ENCODE data around the gene MPI. TPM values are rescaled to one million over a fixed set of nuclear protein-coding genes. Genes with fewer than 3 reads are reported as not detected.

MPI gene
- total and polyA plus RNA-seq, 2 experiments from 2014 or later = 106 to 285 TPM

DNA sequence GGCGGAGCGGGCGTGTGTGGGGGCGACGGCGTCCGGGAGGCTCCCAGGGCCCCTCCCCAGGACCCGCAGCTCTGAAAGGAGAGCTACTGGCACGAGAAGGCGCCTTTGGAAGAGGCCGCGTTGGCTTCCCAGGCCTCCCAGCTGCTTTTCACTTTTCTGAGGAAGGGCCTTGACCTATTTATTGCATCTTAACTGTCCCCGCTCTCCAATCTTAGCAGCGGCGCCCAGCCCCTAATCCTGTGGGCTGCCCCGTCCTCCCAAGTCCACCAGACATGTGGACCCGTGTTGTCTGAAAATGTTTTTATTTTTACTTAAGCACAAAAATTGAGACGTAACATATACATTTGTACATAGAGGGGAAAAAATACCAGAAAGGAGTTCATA lies 46.4 kb upstream of the MPI start:
- Histone ChIP-seq H3K36me3 (peaks cover 7% of the 10 kb centered on the region), H3K27me3 (no peaks in the 10 kb centered on the region), H3K9me3 (ENCODE audit: low read depth) (no peaks in the 10 kb centered on the region), H3K4me3 (peak overlapping the region; percentile 91), H3K4me1 (ENCODE audit: low read depth) (peaks cover 5% of the 10 kb centered on the region), H3K27ac (peak overlapping the region; percentile 88)
- TF ChIP-seq, protein P1, sequence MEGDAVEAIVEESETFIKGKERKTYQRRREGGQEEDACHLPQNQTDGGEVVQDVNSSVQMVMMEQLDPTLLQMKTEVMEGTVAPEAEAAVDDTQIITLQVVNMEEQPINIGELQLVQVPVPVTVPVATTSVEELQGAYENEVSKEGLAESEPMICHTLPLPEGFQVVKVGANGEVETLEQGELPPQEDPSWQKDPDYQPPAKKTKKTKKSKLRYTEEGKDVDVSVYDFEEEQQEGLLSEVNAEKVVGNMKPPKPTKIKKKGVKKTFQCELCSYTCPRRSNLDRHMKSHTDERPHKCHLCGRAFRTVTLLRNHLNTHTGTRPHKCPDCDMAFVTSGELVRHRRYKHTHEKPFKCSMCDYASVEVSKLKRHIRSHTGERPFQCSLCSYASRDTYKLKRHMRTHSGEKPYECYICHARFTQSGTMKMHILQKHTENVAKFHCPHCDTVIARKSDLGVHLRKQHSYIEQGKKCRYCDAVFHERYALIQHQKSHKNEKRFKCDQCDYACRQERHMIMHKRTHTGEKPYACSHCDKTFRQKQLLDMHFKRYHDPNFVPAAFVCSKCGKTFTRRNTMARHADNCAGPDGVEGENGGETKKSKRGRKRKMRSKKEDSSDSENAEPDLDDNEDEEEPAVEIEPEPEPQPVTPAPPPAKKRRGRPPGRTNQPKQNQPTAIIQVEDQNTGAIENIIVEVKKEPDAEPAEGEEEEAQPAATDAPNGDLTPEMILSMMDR (IDR thresholded peaks at IDR 0.05; ENCODE audit: low read depth, low read length) = no peak
- DNase-seq (ENCODE audit: low read depth in 1 of 2, low spot score in 1 of 2) = no peak

DNA sequence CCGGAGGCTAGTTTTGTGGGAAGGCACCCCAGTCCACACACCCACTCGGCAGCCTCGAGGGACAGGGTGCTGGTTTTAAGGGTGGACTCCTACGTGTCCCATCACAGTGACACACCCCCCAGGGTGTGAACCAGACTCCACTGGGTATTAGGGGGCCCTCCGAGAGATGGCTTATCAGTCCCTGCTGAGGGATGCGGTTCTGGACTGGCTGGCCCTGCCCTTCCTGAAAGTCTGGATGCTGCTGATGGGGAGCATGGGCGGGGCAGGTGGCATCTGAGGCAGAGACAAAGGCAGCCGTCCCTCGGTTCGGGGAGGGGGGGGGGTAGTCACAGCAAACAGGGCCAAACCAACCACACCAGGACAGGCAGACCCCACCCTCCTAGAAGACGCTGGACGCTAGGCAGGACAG lies 45.9 kb upstream of the MPI start:
- Histone ChIP-seq H3K36me3 (peaks cover 12% of the 10 kb centered on the region), H3K4me3 (no peak overlapping the region), H3K9me3 (ENCODE audit: low read depth) (no peaks in the 10 kb centered on the region), H3K27me3 (no peaks in the 10 kb centered on the region), H3K27ac (peak overlapping the region; percentile 88), H3K4me1 (ENCODE audit: low read depth) (peaks cover 5% of the 10 kb centered on the region)
- DNase-seq (ENCODE audit: low read depth in 1 of 2, low spot score in 1 of 2) = no peak
- TF ChIP-seq, protein P1 (IDR thresholded peaks at IDR 0.05; ENCODE audit: low read depth, low read length) = no peak

DNA sequence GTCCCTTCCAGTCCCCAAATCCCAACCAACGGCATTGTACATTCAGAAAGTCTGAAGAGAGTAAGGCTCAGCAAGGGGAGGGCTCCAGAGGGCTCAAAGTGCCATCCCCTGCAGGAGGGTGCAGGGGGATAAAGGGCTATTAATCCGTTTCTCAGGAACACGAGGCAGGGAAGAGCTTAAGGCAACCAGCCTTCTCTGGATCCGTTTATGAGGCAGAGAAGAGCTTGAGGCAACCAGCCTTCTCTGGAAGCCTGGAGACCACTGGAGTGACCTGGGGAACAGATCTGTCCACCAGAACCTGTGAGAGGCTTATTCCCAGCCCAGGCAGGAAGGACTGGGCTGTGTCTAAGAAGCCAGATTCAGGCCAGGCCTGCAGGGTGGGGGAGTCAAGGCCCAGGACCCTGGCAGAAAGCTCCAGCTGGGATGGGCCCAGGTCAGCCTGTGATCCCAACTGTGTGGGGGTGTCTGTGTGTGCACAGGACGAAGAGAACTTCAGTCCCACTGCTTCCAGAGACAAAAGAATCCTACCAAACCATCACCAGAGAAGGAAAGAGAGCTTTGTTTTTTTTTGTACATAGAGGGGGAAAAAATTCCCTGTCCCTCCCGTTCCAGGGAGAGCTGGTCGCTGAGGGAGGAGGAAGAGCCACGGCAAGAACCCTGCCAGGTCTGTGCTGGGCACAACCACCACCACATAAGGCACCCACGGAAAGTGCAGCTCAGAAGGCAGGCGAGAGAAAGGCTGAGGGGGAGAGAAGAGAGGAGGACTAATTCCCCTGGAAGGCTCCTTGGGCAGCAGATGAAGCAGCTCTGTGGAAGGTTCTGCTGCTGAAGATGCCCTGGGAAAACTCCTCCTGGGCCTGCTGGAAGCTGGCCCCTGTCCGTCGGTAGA lies 45.3 kb upstream of the MPI start:
- H3K4me1 ChIP-seq (ENCODE audit: low read depth) = peaks cover 5% of the 10 kb centered on the region
- TF ChIP-seq, protein P1 (IDR thresholded peaks at IDR 0.05; ENCODE audit: low read depth, low read length) = no peak
- H3K27me3 ChIP-seq = no peaks in the 10 kb centered on the region
- peaks cover 18% of the 10 kb centered on the region for H3K36me3 ChIP-seq
- no peak overlapping the region for H3K4me3 ChIP-seq
- no peak overlapping the region for H3K27ac ChIP-seq
- H3K9me3 ChIP-seq (ENCODE audit: low read depth) = no peaks in the 10 kb centered on the region
- no peak for DNase-seq (ENCODE audit: low read depth in 1 of 2, low spot score in 1 of 2)

DNA sequence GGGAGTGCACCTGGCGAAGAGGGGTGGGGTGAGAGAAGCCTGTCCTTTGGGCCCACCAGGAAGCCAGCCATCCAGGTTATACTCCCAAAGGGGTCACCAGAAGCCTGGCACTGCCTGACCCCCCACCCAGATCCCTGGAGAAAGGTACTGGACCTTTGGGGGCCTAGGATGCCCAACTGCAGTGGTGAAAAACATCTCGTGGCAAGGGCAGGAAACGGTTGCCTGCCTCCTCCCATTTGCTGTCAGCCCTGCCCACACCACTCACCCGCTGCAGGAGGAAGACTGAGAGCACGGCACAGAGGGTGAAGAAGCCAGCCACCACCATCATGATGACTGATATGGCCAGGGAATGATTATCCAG lies 44.7 kb upstream of the MPI start:
- Histone ChIP-seq H3K27me3 (no peaks in the 10 kb centered on the region), H3K27ac (no peak overlapping the region), H3K4me3 (no peak overlapping the region), H3K36me3 (peaks cover 21% of the 10 kb centered on the region), H3K4me1 (ENCODE audit: low read depth) (peaks cover 5% of the 10 kb centered on the region), H3K9me3 (ENCODE audit: low read depth) (no peaks in the 10 kb centered on the region)
- TF ChIP-seq, protein P1 (IDR thresholded peaks at IDR 0.05; ENCODE audit: low read depth, low read length) = no peak
- no peak for DNase-seq (ENCODE audit: low read depth in 1 of 2, low spot score in 1 of 2)

DNA sequence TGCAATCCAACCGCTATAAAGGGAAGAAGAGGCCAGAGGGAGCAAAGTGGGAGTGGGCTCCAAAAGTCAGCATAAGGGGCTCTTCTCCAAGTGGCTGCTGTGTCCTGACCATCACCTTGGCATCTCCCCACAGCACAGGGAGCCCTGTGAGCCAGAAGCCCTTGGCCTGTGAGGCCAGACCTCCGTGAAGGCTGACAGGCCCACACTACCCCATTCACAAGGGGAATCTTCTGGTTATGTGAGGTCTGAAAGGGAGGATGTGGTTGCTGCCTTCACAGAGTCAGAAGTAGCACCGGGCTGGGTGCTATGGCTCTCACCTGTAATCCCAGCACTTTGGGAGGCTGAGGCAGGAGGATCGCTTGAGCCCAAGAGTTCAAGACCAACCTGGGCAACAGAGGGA lies 44.3 kb upstream of the MPI start:
- peaks cover 5% of the 10 kb centered on the region for H3K4me1 ChIP-seq (ENCODE audit: low read depth)
- H3K9me3 ChIP-seq (ENCODE audit: low read depth) = no peaks in the 10 kb centered on the region
- peaks cover 21% of the 10 kb centered on the region for H3K36me3 ChIP-seq
- DNase-seq (ENCODE audit: low read depth in 1 of 2, low spot score in 1 of 2) = no peak
- no peak overlapping the region for H3K27ac ChIP-seq
- TF ChIP-seq, protein P1 (IDR thresholded peaks at IDR 0.05; ENCODE audit: low read depth, low read length) = no peak
- H3K4me3 ChIP-seq = no peak overlapping the region
- no peaks in the 10 kb centered on the region for H3K27me3 ChIP-seq
